Fibroblast of lung (primary cell): Measurements from ENCODE around the gene P2RX6. TPM values are rescaled to one million over a fixed set of nuclear protein-coding genes. Genes with fewer than 3 reads are reported as not detected.

Source experiments
- DNase-seq, 2 donors: peaks; one replicate each; pipeline versions ENCODE4 v3.0.0 to v3.0.0-alpha.2; 2010; ENCODE audit warnings: low read depth in 2 of 2
- H2AFZ ChIP-seq: 2 replicates; pipeline ENCODE4 v1.5.1; 2012; ENCODE audit warnings: low read length, control low read depth, inconsistent platforms
- H3K27ac ChIP-seq: 2 replicates; pipeline ENCODE4 v1.5.1; 2011; ENCODE audit warnings: low read length, control low read depth; ENCODE audit not compliant: insufficient read depth
- H3K27me3 ChIP-seq: 2 replicates; pipeline ENCODE4 v1.5.1; 2011; ENCODE audit warnings: mild to moderate bottlenecking, low read length; ENCODE audit not compliant: control insufficient read depth, insufficient read depth
- H3K36me3 ChIP-seq: 2 replicates; pipeline ENCODE4 v1.5.1; 2011; ENCODE audit warnings: low read length; ENCODE audit not compliant: control insufficient read depth, insufficient read depth
- H3K4me1 ChIP-seq: 2 replicates; pipeline ENCODE4 v1.5.1; 2011; ENCODE audit warnings: low read length; ENCODE audit not compliant: control insufficient read depth, insufficient read depth; ENCODE audit errors: extremely low read depth
- H3K4me2 ChIP-seq: 2 replicates; pipeline ENCODE4 v1.5.1; 2011; ENCODE audit warnings: low read length, control low read depth; ENCODE audit not compliant: insufficient read depth; ENCODE audit errors: extremely low read depth
- H3K4me3 ChIP-seq, 4 experiments: fragments of 200-600 bp in 1 of 4; sonication (generic) in 1 of 4; replicated peaks in 1 of 4; 2 replicates each; pipeline ENCODE4 v1.5.1; 2011 to 2016; ENCODE audit warnings: low read length in 4 of 4, low read depth in 3 of 4, mild to moderate bottlenecking in 3 of 4, control low read depth in 2 of 4, inconsistent platforms in 1 of 4, mixed read lengths in 1 of 4; ENCODE audit not compliant: insufficient read depth in 1 of 4; ENCODE audit errors: control extremely low read depth in 1 of 4
- H3K79me2 ChIP-seq: 2 replicates; pipeline ENCODE4 v1.5.1; 2012; ENCODE audit warnings: mild to moderate bottlenecking, low read length, inconsistent platforms; ENCODE audit not compliant: control insufficient read depth, insufficient read depth
- H3K9ac ChIP-seq: 2 replicates; pipeline ENCODE4 v1.5.1; 2011; ENCODE audit warnings: mild to moderate bottlenecking, low read length, control low read depth; ENCODE audit not compliant: insufficient read depth
- H3K9me3 ChIP-seq: 2 replicates; pipeline ENCODE4 v1.5.1; 2012; ENCODE audit warnings: low read depth, low read length; ENCODE audit not compliant: control insufficient read depth, insufficient read depth
- H4K20me1 ChIP-seq: 2 replicates; pipeline ENCODE4 v1.5.1; 2011; ENCODE audit warnings: low read length; ENCODE audit not compliant: control insufficient read depth, insufficient read depth; ENCODE audit errors: extremely low read depth
- CTCF ChIP-seq, 2 donors: IDR thresholded peaks in 1 of 2; conservative IDR thresholded peaks in 1 of 2; 1 replicate in 1 of 2; 2 replicates in 1 of 2; pipeline ENCODE4 v1.5.1; 2011 to 2012; ENCODE audit warnings: low read length in 2 of 2, control low read depth in 1 of 2, inconsistent platforms in 1 of 2, low read depth in 1 of 2, mild to moderate bottlenecking in 1 of 2
- EZH2 ChIP-seq: IDR thresholded peaks from 2 replicates; pipeline ENCODE4 v1.5.1; 2012; ENCODE audit warnings: low read length, control low read depth, mild to moderate bottlenecking; ENCODE audit errors: missing control alignments
- polyA plus RNA-seq, 2 donors: library from polyadenylated mRNA; depleted of rRNA in 1 of 2; stranded (reverse) in 1 of 2; unstranded in 1 of 2; fragments of >200 nt; gene quantifications; 2 replicates each; pipeline ENCODE4 v1.2.1, GENCODE V29; 2011 to 2012; ENCODE audit warnings: missing spikeins in 1 of 2
- total RNA-seq: library from RNA; depleted of rRNA; stranded (reverse); fragments of >200 nt; gene quantifications from 2 replicates; pipeline ENCODE4 v1.2.1, GENCODE V29; 2014

Gene P2RX6
- total and polyA plus RNA-seq, 2 donors (not counting 1 experiment from before 2014, with no cell fraction given): 3.6 to 17.8 TPM

DNA sequence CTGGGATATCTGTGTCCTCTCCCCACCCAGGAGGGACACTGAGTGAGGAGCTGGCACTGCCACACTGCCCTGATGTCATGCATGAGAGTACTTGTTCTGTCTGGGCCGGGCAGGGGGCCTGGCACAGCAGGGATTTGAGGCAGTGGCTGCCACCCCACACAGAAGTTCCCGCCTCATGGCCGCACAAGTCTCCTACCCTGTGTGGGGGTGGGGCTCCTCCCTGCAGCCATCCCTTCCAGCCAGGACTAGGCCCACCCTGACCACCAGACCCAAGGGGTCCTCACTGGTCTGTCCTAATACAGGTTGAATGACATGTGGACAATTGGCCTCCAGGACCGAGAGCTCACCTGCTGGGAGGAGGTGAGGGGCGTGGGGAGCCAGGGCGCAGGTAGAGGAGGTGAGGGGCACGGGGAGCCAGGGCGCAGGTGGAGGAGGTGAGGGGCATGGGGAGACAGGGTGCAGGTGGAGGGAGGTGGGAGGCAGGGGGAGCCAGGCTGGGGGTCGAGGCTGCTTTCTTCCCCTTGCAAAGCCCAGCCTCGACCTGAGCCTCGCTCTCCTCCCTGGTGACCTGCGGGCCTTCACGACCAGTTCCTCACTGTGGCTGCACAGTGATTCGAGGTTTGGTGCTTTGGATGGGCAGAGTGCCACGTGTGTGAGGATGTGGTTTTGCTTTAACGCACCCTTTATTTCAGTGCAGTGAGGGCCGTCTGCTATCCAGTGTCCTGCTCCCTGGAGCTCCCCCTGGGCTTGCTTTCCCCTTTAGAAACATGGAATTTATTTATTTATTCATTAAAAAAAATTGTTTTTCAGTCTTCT, 25.4 kb upstream of the P2RX6 start:
- H3K9ac ChIP-seq: no peak overlapping the region
- H3K79me2 ChIP-seq: no peaks in the 10 kb centered on the region
- H3K36me3 ChIP-seq: peaks cover 31% of the 10 kb centered on the region
- H3K4me2 ChIP-seq: no peak overlapping the region
- H4K20me1 ChIP-seq: no peaks in the 10 kb centered on the region
- TF ChIP-seq CTCF (conservative IDR thresholded peaks at IDR 0.05 in 1 of 2, IDR thresholded peaks at IDR 0.05 in 1 of 2; ENCODE audit: low read depth in 1 of 2, low read length in 2 of 2) (no peak), EZH2 (no peak)
- no peaks in the 10 kb centered on the region for H3K9me3 ChIP-seq
- peak in 1 of 2 donors; percentile 67 for DNase-seq
- no peaks in the 10 kb centered on the region for H3K27me3 ChIP-seq
- H3K27ac ChIP-seq: no peak overlapping the region
- no peak overlapping the region for H2AFZ ChIP-seq
- H3K4me3 ChIP-seq: no peak overlapping the region
- H3K4me1 ChIP-seq: no peaks in the 10 kb centered on the region

- Histone ChIP-seq H3K36me3 (peaks cover 29% of the 10 kb centered on the region), H3K4me2 (no peak overlapping the region), H3K9me3 (no peaks in the 10 kb centered on the region), H3K27ac (no peak overlapping the region), H3K79me2 (no peaks in the 10 kb centered on the region), H4K20me1 (no peaks in the 10 kb centered on the region), H3K9ac (no peak overlapping the region), H3K4me1 (no peaks in the 10 kb centered on the region), H3K27me3 (no peaks in the 10 kb centered on the region), H3K4me3 (no peak overlapping the region), H2AFZ (no peak overlapping the region)
- no peak for DNase-seq
- TF ChIP-seq EZH2 (no peak), CTCF (conservative IDR thresholded peaks at IDR 0.05 in 1 of 2, IDR thresholded peaks at IDR 0.05 in 1 of 2; ENCODE audit: low read depth in 1 of 2, low read length in 2 of 2) (no peak)
Observed at GRCh38 chr22:20990184-20991180, 24.5 kb upstream of the P2RX6 start.
